DMS53 treated with DMSO at 0.1 percent for 48 hours (cell line): Measurements from ENCODE around the gene IPP.
"Not testable (repeated sequence)": the region's sequence is repeated elsewhere in the genome, so short reads cannot be mapped to it uniquely, and the experiment has no call there.

Experiments
- DNase-seq: peaks from one replicate; lab custom pipeline; 2025; ENCODE audit not compliant: unreplicated experiment; lab: John Stamatoyannopoulos, UW

Gene IPP

DNA sequence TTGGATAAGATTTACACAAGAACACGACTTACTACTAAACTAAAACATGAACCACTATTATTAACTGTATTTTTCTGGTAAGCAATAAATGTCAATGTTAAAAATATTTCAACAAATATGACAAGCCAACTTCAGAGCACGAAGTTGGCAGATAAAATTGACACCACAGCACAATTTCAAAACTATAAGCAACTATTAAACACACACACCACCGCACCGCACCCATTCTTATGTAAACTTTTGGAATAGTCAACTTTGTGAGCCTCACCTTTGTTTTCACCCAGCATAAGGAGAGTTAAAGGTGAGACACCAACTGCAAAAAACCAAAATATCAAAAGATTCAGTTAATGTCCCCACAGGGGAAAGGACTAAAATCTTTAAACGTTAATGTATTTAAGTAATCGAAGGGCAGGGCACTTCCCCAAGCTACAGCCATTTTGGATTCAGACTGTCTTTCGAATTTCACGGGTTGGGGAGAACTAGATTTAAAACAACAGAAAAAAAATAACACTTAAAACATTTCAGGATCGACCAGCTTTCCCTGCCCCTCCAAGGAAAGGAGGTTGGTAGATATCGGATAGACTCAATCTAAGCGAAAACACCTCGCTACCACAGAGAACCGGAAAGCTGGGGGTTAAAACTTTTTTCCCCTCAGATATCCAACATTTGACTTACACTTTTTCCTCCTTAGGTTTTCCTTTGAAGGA lies 65.0 kb downstream of the IPP start:
- no peak for DNase-seq

GRCh38 chr1:45684402-45684801 lies 66.1 kb downstream of the IPP start:
- no peak for DNase-seq

GRCh38 chr1:45682942-45683341 lies 67.5 kb downstream of the IPP start:
- no peak for DNase-seq

GRCh38 chr1:45679123-45679522 lies 71.3 kb downstream of the IPP start:
- DNase-seq = no peak

- DNase-seq = no peak
These were observed 72.0 kb downstream of the IPP start for GRCh38 chr1:45678489-45678888.

- no peak for DNase-seq
These were observed 72.7 kb downstream of the IPP start for GRCh38 chr1:45677751-45678245.

DNA sequence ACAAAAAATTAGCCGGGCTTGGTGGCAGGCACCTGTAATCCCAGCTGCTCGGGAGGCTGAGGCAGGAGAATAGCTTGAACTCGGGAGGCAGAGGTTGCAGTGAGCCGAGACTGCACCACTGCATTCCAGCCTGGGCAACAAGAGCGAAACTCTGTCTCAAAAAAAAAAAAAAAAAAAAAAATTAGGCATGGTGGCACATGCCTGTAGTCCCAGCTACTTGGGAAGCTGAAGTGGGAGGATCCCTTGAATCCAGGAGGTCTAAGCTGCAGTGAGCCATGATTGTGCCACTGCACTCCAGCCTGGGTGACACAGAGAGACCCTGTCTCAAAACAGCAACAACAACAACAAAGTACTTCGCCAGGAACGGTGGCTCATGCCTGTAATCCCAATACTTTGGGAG lies 73.9 kb downstream of the IPP start:
- not testable (repeated sequence) for DNase-seq

- no peak for DNase-seq
These were observed 76.0 kb downstream of the IPP start for GRCh38 chr1:45674478-45674877.

GRCh38 chr1:45673956-45674355 lies 76.5 kb downstream of the IPP start:
- DNase-seq = no peak

- no peak for DNase-seq
These were observed 80.4 kb downstream of the IPP start for GRCh38 chr1:45669859-45670655.

- no peak for DNase-seq
These were observed 81.1 kb downstream of the IPP start for GRCh38 chr1:45669379-45669778.

DNA sequence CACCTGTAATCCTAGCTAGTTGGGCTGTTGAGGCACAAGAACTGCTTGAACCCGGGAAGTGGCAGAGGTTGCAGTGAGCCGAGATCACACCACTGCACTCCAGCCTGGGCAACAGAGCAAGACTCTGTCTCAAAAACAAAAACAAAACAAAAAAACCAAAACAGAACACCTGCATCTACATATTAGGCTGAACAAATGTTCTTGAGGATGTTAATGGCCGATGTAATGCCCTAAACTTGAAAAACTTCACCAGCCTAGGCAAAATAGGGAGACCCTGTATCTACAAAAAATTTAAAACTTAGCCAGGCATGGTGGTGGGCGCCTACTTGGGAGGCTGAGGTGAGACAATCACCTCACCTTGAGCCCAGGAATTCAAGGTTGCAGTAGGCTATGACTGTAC lies 81.9 kb downstream of the IPP start:
- DNase-seq = no peak

GRCh38 chr1:45667321-45668111 lies 82.9 kb downstream of the IPP start:
- no peak for DNase-seq

DNA sequence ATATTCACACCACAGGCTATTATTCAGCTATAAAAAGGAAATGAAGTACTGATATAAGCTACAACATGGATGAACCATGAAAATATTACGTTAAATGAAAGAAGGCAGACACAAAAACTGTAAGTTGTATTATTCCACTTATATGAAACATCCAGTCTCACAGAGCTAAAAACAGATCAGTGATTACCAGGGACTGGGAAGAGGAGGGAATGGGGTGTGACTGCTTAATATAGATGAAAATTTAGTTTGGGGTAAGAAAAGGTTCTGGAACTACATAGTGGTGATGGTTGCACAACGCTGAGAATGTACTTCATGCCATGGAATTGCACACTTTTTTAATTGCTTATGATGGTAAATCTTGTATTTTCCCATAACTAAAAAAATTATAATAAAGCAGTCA lies 83.6 kb downstream of the IPP start:
- DNase-seq = no peak

- DNase-seq = no peak
These were observed 90.1 kb downstream of the IPP start for GRCh38 chr1:45660336-45660735.

DNA sequence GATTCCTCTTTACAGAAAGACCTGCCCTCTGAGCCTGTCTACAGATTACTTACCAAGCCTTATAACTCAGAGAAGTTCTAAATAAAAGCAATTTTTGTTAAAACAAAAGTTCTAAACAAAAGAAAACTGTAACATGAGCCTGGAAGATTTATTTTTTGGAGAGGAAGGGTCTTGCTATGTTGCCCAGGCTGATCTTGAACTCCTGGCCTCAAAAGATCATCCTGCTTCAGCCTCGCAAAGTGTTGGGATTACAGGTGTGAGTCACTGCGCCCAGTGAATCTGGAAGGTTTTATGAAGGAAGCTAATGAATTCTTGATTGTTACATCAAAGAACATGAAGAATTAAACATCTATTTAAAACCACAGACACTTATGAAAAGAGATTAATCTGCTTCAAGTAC lies 91.2 kb downstream of the IPP start:
- no peak for DNase-seq

DNA sequence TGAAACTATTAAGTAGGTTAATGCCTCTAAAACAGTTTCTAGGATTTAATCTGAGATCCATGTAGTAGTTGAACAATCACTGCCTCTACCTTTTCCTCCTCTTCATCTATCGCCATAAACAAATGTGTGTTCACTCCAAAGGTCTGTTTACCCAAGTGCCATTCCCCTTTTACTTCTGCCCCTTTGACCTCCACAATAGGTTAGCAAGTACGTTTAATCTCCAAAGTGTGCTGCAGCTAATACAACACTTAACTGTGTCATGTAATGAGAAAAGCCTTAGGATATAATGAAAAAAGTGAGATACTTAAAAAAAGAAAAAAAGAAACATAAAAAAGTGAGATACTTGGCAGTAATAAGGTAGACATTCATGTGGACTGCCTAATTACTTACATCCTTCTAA lies 92.3 kb downstream of the IPP start:
- no peak for DNase-seq

GRCh38 chr1:45656573-45657226 lies 93.8 kb downstream of the IPP start:
- no peak for DNase-seq

DNA sequence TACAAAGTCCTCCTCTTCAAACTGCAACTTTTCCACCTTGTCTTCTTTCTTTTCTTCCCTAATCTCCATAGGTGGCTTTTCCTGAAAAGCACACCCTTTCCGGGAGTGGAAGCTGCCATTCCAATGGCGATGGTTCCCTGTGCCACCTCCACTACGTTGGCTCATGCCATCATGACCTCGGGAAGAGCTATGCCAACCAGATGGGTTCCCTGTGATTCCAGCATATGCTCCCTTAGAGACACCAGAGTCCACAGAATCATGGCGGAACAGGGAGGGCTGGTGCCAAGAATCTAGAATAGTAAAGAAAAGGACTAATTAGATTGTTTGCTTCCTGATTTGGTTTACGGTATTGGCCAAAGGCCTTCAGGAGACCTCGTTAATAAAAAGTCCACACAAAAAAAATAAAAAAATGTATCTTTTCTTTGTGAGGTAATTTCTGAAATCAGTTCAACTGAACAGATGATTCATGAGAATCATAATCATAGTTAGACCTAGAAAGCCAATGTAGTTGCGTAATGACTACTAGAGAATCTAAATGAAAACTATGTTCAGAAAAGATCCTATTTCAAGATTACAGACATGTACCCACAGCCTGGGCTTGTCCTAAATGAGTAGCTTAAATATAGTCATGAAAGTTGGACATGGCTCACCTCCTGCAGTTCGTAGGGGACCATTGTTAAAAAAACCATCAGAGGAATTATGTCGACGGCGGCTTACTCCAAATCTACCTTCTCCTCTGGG lies 95.7 kb downstream of the IPP start:
- no peak for DNase-seq
